AG08396 (cell line): ENCODE data around the gene PREP.

ENCODE experiments used
- DNase-seq: peaks from one replicate; pipeline ENCODE4 v3.0.0; 2012; ENCODE audit warnings: low spot score, mixed read lengths

The PREP gene

GRCh38 chr6:105391705-105392104 lies 11.2 kb downstream of the PREP start:
- no peak for DNase-seq

GRCh38 chr6:105389543-105389942 lies 13.3 kb downstream of the PREP start:
- DNase-seq: no peak

- no peak for DNase-seq
Observed at GRCh38 chr6:105388392-105388791, 14.5 kb downstream of the PREP start.

- DNase-seq: no peak
Observed at GRCh38 chr6:105384004-105384403, 18.9 kb downstream of the PREP start.

GRCh38 chr6:105382958-105383357 lies 19.9 kb downstream of the PREP start:
- DNase-seq: no peak

- no peak for DNase-seq
Observed at GRCh38 chr6:105382496-105382895, 20.4 kb downstream of the PREP start.

GRCh38 chr6:105380634-105381033 lies 22.2 kb downstream of the PREP start:
- no peak for DNase-seq

GRCh38 chr6:105375797-105376196 lies 27.1 kb downstream of the PREP start:
- no peak for DNase-seq

- DNase-seq: no peak
Observed at GRCh38 chr6:105374010-105374420, 28.9 kb downstream of the PREP start.

GRCh38 chr6:105373481-105373880 lies 29.4 kb downstream of the PREP start:
- DNase-seq: no peak

- no peak for DNase-seq
Observed at GRCh38 chr6:105372849-105373182, 30.1 kb downstream of the PREP start.

- DNase-seq: no peak
Observed at GRCh38 chr6:105372142-105372848, 30.6 kb downstream of the PREP start.

GRCh38 chr6:105370351-105370750 lies 32.5 kb downstream of the PREP start:
- DNase-seq: no peak

- no peak for DNase-seq
Observed at GRCh38 chr6:105369145-105369544, 33.7 kb downstream of the PREP start.

- no peak for DNase-seq
Observed at GRCh38 chr6:105364243-105364642, 38.6 kb downstream of the PREP start.

- DNase-seq: no peak
Observed at GRCh38 chr6:105363100-105363754, 39.7 kb downstream of the PREP start.

- peak; percentile 75 for DNase-seq
Observed at GRCh38 chr6:105359419-105360370, 43.2 kb downstream of the PREP start.

- DNase-seq: no peak
Observed at GRCh38 chr6:105357165-105357564, 45.7 kb downstream of the PREP start.

GRCh38 chr6:105352037-105352617 lies 50.8 kb downstream of the PREP start:
- DNase-seq: no peak

GRCh38 chr6:105348897-105349296 lies 54.0 kb downstream of the PREP start:
- no peak for DNase-seq

GRCh38 chr6:105346052-105346451 lies 56.8 kb downstream of the PREP start:
- peak; percentile 50 for DNase-seq

GRCh38 chr6:105345506-105345905 lies 57.4 kb downstream of the PREP start:
- DNase-seq: no peak
